Motor neuron (in vitro differentiated cells): ENCODE measurements around the gene MAP3K4. TPM values are rescaled to one million over a fixed set of nuclear protein-coding genes. Genes with fewer than 3 reads are reported as not detected.

ENCODE experiments used
- ATAC-seq, 8 experiments: fragments of 200-7000 bp; cut with Tn5 transposase; replicated peaks in 6 of 8; 2 replicates each; pipeline ENCODE4 v1.8.0; 2021; ENCODE audit warnings: mild to moderate bottlenecking in 8 of 8, moderate library complexity in 8 of 8
- H3K27ac ChIP-seq, 2 donors: fragments of 250-450 bp; sonication (Bioruptor Pico); 2 replicates each; pipeline ENCODE4 v1.9.0; 2021; ENCODE audit warnings: antibody characterized with exemption in 2 of 2, mild to moderate bottlenecking in 2 of 2, moderate library complexity in 1 of 2
- H3K4me1 ChIP-seq, 2 donors: fragments of 250-450 bp; sonication (Bioruptor Pico); replicated peaks in 1 of 2; 2 replicates each; pipeline ENCODE4 v1.6.1; 2021; ENCODE audit warnings: antibody characterized with exemption in 2 of 2, mild to moderate bottlenecking in 2 of 2, moderate library complexity in 1 of 2
- H3K4me3 ChIP-seq, 5 donors: fragments of 250-450 bp; sonication (Bioruptor Pico); 2 replicates each; pipeline ENCODE4 v1.9.0; 2021; ENCODE audit warnings: antibody characterized with exemption in 5 of 5, mild to moderate bottlenecking in 5 of 5, moderate library complexity in 4 of 5
- WGBS, 10 experiments: fragments of 450-650 bp; shearing (Covaris generic); methylation state at CpG; one replicate each; pipeline ENCODE4 v1.0.0; 2022; 5-methylcytosine and 5-hydroxymethylcytosine counted together
- in situ Hi-C, 9 experiments: fragments of 400-800 bp; cut with MboI; loops; one replicate each; pipeline ENCODE4 v1.15.0; 2021; ENCODE audit warnings: low sequenced_read_pairs in 9 of 9, low pct_unique_long_range_greater_than_20kb in 2 of 9; ENCODE audit not compliant: unreplicated experiment in 9 of 9
- total RNA-seq, 8 experiments: library from RNA; unstranded; fragments of 300-600 nt; gene quantifications; 2 replicates each; pipeline versions ENCODE4 v1.2.3 to v1.2.4, GENCODE V29; 2022

The MAP3K4 gene
- total RNA-seq, 8 experiments from 2014 or later = 12.0 to 37.3 (median 24.8) TPM

DNA sequence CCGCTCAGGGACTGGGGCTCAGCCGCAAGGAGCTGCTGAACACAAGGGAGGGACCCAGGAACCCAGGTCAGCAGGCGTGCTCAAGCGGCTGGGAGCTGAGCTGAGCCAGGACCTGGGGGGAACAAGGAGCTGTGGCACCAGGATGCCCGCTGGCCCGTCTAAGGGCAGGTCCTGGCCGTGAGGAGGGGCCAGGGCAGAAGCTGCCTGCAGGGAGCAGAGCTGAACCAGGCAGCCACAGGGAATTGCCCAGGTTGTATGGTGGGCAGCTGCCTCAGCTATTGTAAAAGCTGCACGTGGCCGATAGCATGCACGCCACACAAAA, 148.9 kb downstream of the MAP3K4 start:
- no peak overlapping the region for H3K27ac ChIP-seq
- no peak overlapping the region for H3K4me3 ChIP-seq
- in situ Hi-C loops = loop anchor here in 1 of 9 experiments (25.0 kb wide), 1 partner anchor 222 kb away; no protein-coding TSS in a partner anchor
- ATAC-seq = no peak
- peaks cover 0 to 7% of the 10 kb centered on the region in 2 donors for H3K4me1 ChIP-seq
- 83 to 100% (median 100%) methylated on average over 1 to 6 of the region's 10 CpGs; no CpG with 5 or more reads in 5 of the 10 experiments for WGBS, 10 experiments

DNA sequence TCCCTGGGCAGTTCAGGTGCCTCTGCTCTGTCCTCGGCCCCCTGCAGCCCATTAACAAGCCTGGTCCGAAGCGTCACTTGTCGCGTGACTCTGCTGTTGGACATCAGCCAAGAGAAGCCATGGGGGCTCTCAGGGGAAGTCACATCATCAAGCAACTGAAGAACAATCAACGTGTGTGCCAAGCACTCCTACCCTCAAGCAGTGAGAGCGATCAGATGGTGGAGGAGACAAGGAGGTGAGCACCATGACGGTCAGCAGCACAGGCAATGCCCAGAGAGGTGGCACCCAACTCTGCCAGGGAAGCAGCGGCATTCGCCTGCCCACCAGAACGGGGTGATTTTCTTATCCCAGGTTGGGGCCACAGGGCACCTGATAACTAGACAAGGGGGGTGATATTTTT, 149.6 kb downstream of the MAP3K4 start:
- Histone ChIP-seq H3K4me3 (no peak overlapping the region), H3K4me1 (peaks cover 0 to 5% of the 10 kb centered on the region in 2 donors), H3K27ac (no peak overlapping the region)
- WGBS, 10 experiments = 33 to 100% (median 87%) methylated on average over 1 to 9 of the region's 11 CpGs; no CpG with 5 or more reads in 4 of the 10 experiments
- in situ Hi-C loops = loop anchor here in 1 of 9 experiments (25.0 kb wide), 1 partner anchor 221 kb away; no protein-coding TSS in a partner anchor
- ATAC-seq = no peak

DNA sequence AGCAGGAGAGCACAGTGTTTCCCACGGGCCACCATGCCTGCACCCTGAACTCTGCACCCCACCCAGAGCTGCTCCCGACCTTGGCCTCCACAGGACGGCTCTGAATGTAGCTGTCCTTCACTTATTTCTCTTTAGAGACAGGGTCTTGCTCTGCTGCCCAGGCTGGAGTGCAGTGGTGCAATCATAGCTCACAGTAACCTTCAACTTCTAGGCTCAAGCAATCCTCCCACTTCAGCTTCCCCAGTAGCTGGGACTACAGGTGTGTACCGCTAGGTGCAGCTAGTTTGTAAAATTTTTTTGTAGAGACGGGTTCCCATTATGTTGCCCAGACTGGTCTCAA, 151.4 kb downstream of the MAP3K4 start:
- 82 to 100% (median 94%) methylated on average over 2 to 5 of the region's 5 CpGs; no CpG with 5 or more reads in 4 of the 10 experiments for WGBS, 10 experiments
- H3K4me1 ChIP-seq = no peaks in the 10 kb centered on the region
- no peak overlapping the region for H3K4me3 ChIP-seq
- in situ Hi-C loops = loop anchor here in 1 of 9 experiments (25.0 kb wide), 1 partner anchor 219 kb away; no protein-coding TSS in a partner anchor
- H3K27ac ChIP-seq = no peak overlapping the region
- no peak for ATAC-seq

- Histone ChIP-seq H3K4me3 (no peak overlapping the region), H3K4me1 (no peaks in the 10 kb centered on the region), H3K27ac (no peak overlapping the region)
- WGBS, 10 experiments = 85 to 100% (median 95%) methylated on average over 1 to 10 of the region's 11 CpGs; no CpG with 5 or more reads in 1 of the 10 experiments
- no peak for ATAC-seq
- in situ Hi-C loops = loop anchor here in 1 of 9 experiments (25.0 kb wide), 1 partner anchor 218 kb away; no protein-coding TSS in a partner anchor
These were observed 152.3 kb downstream of the MAP3K4 start for GRCh38 chr6:161143663-161144430.

DNA sequence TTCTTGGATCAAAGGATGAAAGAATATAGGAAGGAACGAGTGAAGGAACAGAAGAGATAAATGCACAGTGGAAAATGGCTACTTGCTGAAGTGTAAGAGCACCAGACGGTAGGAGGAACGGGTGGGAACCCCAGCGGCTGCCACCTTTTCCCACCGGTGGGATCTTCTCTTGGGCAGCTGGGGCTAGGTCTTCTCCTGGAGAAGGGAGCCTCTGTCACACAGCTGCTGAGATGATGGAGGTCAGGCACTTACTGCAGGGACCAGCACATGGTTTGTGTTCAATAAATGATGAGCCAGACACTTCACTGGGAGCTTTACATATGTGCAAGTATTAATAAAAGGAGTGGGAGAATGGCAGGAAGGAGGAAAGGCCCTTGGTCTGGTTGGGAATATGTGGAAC, 158.6 kb downstream of the MAP3K4 start:
- Histone ChIP-seq H3K4me3 (no peak overlapping the region), H3K4me1 (no peaks in the 10 kb centered on the region), H3K27ac (no peak overlapping the region)
- peak in 1 of 8 experiments; percentile 40 for ATAC-seq
- WGBS, 10 experiments = 30 to 100% (median 95%) methylated on average over 1 to 5 of the region's 5 CpGs; no CpG with 5 or more reads in 2 of the 10 experiments
- in situ Hi-C loops = loop anchor here in 1 of 9 experiments (25.0 kb wide), 1 partner anchor 212 kb away; no protein-coding TSS in a partner anchor

DNA sequence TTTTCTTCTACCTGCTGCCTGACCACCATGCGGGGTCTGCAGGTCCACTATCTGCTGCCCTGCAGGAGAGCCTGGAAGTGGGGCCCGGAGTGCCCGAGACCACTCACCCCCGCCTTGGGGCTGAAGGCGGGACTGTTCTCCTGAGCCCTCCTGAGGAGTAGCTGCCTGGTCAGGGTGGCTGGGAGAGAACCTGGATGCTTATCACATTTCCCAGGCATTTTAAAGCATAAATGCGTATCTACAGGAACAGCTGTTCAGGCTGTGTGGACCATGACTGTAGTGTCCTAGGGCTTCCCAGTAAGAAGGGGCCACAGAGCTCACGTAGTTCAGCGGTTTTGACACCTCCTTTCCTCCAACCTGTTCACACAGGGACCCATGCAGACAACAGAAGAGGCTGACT, 159.0 kb downstream of the MAP3K4 start:
- H3K4me1 ChIP-seq = no peaks in the 10 kb centered on the region
- H3K4me3 ChIP-seq = no peak overlapping the region
- in situ Hi-C loops = loop anchor here in 1 of 9 experiments (25.0 kb wide), 1 partner anchor 212 kb away; no protein-coding TSS in a partner anchor
- no peak for ATAC-seq
- WGBS, 10 experiments = 80 to 100% (median 100%) methylated on average over 1 to 2 of the region's 8 CpGs; no CpG with 5 or more reads in 5 of the 10 experiments
- H3K27ac ChIP-seq = no peak overlapping the region

- H3K4me3 ChIP-seq = no peak overlapping the region
- no peak overlapping the region for H3K27ac ChIP-seq
- no peaks in the 10 kb centered on the region for H3K4me1 ChIP-seq
- ATAC-seq = no peak
- in situ Hi-C loops = loop anchor here in 1 of 9 experiments (25.0 kb wide), 1 partner anchor 211 kb away; no protein-coding TSS in a partner anchor
- WGBS, 10 experiments = 91 to 100% (median 98%) methylated on average over 1 to 11 of the region's 18 CpGs; no CpG with 5 or more reads in 3 of the 10 experiments
These were observed 159.6 kb downstream of the MAP3K4 start for GRCh38 chr6:161151059-161151645.

- H3K4me3 ChIP-seq = no peak overlapping the region
- ATAC-seq = no peak
- H3K4me1 ChIP-seq = no peaks in the 10 kb centered on the region
- in situ Hi-C loops = loop anchor here in 1 of 9 experiments (25.0 kb wide), 1 partner anchor 210 kb away; no protein-coding TSS in a partner anchor
- WGBS, 10 experiments = 60 to 100% (median 92%) methylated on average over 1 to 3 of the region's 19 CpGs; no CpG with 5 or more reads in 3 of the 10 experiments
- no peak overlapping the region for H3K27ac ChIP-seq
These were observed 160.3 kb downstream of the MAP3K4 start for GRCh38 chr6:161151660-161152526.

DNA sequence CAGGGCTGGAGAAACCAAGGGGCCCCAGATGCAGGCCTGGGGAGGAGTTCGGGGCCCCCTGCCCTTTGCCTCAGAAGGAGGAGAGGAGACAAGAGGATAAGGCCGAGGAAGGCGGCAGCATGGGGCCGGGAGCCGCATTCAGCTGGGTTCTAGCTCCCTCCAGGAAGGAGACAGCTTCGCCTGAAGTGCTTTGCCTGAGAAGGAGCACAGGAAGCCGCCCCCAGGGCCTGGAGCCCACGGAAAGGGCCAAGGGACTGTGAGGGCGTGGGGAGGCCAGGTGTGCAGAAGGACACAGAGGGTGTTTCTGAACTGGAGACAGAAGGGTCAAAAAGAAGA, 160.9 kb downstream of the MAP3K4 start:
- 63 to 100% (median 88%) methylated on average over 3 to 8 of the region's 9 CpGs; no CpG with 5 or more reads in 5 of the 10 experiments for WGBS, 10 experiments
- no peak for ATAC-seq
- Histone ChIP-seq H3K4me3 (no peak overlapping the region), H3K4me1 (no peaks in the 10 kb centered on the region), H3K27ac (no peak overlapping the region)
- in situ Hi-C loops = loop anchor here in 1 of 9 experiments (25.0 kb wide), 1 partner anchor 210 kb away; no protein-coding TSS in a partner anchor

GRCh38 chr6:161152907-161153662, 161.5 kb downstream of the MAP3K4 start:
- WGBS, 10 experiments = 85 to 100% (median 95%) methylated on average over 1 to 15 of the region's 18 CpGs; no CpG with 5 or more reads in 5 of the 10 experiments
- Histone ChIP-seq H3K27ac (no peak overlapping the region), H3K4me3 (no peak overlapping the region), H3K4me1 (no peaks in the 10 kb centered on the region)
- peak in 3 of 8 experiments; percentile 26 to 68 (median 28) for ATAC-seq
- in situ Hi-C loops = loop anchor here in 1 of 9 experiments (25.0 kb wide), 1 partner anchor 209 kb away; no protein-coding TSS in a partner anchor

GRCh38 chr6:161153725-161154124, 162.2 kb downstream of the MAP3K4 start:
- in situ Hi-C loops = loop anchor here in 1 of 9 experiments (25.0 kb wide), 1 partner anchor 209 kb away; no protein-coding TSS in a partner anchor
- no peak overlapping the region for H3K27ac ChIP-seq
- peak in 2 of 8 experiments; percentile 22 to 35 for ATAC-seq
- 100% methylated on average over 2 of the region's 10 CpGs; no CpG with 5 or more reads in 9 of the 10 experiments for WGBS, 10 experiments
- no peaks in the 10 kb centered on the region for H3K4me1 ChIP-seq
- H3K4me3 ChIP-seq = no peak overlapping the region
